ENCODE data around the gene ZFP36L1.
A peak's percentile ranks its signal among the peaks of the same experiment; 100 is the strongest.

ZFP36L1 gene

DNA sequence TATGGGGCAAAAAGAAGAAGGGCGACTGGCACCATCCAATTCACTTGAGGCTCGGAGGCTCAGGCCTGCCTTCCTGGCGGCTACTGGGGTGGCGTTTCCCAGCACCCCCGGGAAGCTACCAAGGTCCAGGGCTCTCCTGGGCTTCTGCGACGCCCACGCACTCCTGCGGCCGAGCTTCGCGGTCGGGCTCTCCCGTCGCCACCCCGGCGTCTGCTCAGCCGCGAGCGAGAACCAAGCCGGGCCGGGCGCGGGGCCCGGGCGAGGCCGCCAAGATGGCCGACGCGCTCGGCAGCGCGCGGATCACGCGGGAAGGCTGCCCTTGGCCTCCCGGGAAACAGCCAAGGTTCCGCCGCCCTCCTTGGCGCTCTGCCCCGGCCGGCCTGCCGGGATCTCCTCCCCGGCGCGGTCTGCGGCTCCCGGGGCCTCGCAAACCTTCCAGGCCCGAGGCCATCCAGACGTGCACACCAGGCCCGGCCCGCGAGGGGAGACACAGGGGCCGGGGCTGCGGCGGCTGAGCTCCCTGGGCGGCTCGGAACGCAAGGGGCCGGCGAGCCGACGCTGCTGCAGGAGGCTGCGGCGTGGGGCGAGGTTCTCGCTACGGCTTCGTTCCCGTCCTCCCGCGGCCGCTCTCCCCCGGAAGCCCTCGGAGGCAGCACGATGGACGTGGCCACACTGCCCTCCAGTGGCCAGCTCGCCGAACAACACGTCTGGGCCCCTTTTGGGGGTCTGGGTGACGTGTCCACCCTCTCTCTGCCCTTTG is 23.5 kb upstream of the ZFP36L1 start:
- DNase-seq (ENCODE audit: low spot score): peak; percentile 92

DNA sequence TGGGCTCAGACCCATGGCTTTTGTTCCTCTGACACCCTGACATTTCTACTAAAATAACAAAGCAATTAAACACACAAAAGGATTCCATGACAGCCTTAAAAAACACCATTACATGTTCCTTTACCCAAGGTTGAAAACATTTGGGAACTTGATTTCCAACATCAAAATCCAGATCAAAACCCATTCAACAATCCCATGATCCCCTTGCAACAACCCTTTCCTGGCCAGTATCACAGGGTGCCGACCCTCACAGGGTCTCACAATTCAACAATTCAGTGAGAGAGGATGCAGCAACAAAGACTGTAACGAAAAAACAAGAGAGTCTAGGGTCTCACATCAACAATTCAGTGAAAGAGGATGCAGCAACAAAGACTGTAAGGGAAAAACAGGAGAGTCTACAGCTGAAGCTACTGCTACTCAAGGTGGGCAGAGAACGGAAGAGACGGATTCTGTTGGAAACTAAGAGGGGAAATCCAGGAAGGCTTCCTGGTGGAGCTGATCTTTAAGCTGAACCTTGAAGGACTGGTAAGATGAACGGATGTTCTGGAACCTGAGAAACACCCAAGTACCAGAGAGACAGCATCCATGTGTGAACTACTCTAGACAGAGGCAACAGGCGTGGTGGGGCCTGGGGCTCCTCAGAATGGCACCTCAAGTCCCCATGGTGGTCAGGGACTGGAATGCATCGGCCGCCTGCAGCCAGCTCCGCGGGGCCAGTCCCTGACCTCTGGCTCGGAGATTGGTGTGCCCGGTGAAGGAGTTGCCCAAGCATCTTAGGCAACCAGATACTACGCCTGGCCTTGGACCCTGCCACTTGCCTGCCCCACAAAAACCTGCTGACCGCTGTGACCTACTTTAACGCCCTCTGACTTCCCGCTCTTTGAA is 22.7 kb upstream of the ZFP36L1 start:
- DNase-seq (ENCODE audit: low spot score): peak; percentile 36

DNA sequence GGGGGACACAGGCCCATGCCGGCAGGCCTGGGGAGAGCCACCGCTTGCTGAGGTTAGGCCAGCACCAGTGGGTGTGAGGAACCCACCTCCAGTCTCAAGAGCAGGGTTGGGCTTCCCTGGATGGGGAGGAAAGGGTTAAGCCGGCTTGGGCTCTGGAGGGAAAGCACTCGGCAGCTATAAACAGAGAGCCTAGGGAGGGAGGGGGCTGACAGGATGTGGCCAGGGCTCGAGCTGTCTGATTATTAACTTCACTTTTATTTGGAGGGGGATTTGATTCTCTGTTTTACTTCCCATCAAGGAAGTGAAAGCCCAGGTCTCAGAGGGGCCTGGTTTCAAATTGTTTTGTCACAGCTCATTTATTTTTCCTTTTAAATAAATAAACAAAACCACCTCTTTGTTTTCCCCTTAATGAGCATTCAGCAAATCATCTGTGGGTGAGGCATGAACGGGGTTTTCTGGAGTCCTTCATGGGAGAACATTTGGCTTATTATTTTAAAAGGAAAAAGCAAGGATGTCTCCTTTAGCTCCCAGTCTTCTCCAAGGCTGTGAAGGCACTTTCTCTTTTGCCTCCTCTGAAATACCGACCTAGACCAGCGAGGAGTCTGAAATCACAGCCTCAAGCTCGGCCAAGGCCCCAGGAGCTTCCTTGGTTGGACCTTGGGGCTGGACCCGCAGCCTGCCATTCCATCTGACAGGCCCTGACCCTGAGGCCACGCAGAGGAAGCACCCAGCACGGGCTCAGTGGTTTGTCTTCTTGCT is 21.9 kb upstream of the ZFP36L1 start:
- peak; percentile 80 for DNase-seq (ENCODE audit: low spot score)

DNA sequence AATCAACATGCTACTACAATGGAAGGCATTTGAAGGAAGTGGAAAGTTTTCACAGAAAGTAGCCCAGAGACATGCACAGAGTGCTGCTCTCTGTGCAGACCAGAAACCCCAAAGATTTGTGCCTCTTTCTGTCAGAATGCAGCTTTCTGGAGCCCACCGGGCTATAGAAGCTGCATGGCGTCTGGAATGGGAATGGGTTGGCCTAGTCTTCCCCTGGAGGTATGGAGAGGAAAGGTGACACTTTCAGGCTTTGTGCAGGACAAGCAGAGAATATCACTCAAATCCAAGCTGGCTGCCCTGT is 21.3 kb upstream of the ZFP36L1 start:
- no peak for DNase-seq (ENCODE audit: low spot score)

DNA sequence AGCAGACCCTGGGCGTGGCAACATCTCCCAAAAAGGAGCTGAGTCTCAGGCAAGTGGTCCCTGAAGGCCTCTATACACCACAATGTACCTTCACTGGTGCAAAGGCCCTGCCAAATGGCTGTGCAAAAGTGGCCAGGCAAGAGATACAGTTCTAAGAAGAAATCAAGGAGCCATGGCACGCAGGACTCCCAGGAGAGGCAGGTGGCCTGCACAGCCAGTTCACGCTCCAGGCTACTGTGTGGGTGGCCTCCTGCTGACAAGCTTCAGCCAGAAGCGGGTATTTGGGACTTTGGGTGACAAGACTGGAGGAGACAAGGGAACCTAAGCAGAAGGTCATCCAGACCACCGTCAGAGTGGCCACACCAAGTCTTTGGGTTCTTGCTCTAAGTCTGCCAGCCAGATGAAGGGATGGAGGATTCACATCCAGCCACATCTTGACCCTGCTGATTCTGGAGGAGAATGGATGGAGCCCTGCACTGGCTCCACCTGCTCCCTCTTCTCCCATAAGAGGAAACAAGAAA is 20.5 kb upstream of the ZFP36L1 start:
- DNase-seq (ENCODE audit: low spot score): no peak

DNA sequence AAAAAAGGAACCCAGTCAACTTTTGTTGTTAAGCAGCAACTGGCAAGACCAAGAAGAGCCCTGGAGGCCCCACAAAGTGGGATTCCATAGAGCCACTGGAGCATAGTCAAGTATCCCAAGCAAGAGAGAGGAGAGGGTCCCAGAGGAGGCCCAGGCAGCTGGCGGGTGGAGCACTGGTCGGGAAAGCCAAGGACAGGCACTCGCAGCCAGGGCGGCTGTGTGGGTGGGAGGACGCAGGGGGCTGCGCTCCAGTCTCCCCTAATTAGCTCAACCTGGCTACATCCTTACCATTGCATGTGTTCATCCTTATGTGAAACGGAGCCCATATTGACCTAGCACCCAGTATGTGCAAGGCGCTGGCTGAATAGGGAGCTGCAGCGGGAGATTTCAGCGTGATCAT is 18.3 kb upstream of the ZFP36L1 start:
- no peak for DNase-seq (ENCODE audit: low spot score)

DNA sequence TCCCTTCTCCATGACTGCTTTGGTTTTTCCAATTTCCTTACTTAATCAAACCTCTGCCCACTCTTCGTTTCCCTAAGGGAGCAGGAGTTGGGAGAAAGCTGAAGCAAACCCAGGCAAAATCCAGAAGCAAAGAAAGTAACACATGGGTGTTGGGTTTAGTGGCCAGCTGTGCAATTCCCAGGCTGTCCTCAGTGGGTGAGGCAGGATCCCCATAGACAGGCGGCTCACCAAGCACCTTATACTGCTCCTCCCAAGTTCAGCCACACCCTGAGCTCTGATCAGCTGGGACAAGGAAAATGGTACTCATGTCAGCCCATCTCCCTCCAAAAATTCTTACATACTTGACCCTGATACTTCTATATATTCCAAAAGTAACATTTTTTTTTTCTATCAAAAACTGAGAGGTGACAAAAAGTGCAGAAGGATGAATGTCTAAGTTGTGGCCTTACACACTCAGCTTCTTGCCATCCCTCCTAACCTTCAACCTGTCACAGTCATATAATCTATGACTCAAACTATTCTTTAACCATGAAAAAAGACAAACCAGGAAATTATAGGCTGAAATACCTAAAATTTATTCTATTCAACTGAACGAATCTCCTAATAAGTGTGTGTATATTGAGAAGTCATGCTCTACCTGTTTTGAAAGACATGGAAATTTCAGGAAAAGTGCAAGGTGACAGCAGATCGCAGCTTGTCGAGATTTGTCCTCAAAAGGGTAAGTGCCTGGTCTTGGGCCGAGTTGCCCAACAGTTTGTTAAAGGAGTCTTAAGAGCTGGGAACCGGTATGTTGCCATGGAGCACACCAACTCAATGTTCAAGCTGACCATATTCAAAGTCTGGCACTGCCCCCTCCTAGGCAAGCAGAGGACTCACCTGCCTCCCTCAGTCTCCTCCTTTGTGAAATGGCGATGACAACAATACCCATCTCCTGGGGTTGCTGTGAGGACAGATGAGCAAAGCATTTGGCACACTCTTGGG is 17.6 kb upstream of the ZFP36L1 start:
- no peak for DNase-seq (ENCODE audit: low spot score)

DNA sequence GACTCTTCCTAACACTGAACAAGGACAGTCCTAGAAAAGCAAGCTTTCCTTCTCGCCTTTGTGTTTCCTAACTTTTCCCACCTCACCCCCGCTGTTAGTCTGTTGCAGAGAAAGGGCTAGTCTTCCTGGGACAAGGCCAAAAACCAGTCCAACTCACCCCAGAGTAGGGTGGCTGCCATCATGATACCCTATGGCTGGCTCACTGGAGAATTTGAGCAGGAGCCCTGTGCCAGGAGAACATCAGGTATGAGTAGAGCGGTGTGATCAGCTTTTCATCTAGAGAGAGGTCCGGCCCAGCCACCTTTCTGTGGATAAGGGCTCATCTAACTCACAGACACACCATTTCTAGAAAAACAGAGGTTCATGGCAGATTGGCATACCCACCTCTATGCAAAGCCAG is 16.7 kb upstream of the ZFP36L1 start:
- no peak for DNase-seq (ENCODE audit: low spot score)

DNA sequence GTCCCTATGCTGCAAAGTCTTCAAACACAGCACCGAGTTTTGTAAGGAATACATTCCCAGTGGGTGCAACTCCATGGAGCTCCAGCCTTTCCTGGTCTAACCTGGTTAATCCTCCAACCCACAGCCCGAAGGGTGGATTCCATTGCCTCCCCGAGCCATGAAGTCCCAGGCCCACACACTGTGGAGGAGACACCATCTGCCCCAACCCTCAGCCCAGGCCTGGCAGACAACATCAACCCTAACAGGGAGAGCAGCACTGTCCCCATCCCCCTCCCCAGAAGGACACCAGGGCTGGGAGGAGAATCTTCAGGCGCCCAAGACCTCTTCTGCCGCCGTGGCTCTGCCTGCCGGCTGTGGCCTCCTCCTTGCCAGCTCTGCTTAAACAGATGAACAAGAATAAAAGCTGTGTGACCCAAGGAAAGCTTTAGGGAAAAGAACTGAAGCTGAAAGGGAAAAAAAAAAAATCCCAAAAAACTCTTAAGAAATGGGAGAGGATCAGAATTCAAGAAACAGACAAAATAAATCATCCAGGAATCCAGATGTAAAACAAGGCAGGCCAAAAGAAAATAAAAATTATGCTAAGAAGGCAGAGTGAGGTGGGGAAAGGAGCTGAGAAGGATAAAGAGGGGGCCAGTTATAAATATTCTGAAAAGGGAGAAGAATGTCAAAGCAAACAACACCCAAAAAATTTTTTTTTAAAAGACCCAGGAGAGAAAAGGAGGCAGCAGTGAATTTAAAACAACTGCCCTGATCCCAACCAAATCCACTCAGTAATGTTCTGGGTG is 16.0 kb upstream of the ZFP36L1 start:
- DNase-seq (ENCODE audit: low spot score): no peak

DNA sequence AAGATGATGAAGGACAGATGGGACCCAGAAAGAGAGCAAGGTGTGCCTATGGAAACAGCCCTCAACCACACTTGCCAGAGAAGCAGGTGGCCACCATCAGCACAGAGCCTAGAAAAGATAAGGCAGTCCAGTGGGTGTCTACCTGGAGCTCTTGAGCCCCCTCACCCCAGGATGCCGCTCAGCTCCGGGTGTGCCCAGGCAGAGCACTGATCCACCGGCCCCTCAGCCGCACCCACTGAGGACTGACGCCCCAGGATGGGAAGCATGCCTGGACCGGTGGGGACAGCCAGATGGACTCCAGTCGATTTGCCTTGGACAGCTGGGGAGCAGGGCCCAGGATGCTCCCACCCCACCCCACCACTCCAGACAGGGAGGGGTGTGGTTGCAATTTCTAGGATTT is 15.1 kb upstream of the ZFP36L1 start:
- DNase-seq (ENCODE audit: low spot score): no peak

DNA sequence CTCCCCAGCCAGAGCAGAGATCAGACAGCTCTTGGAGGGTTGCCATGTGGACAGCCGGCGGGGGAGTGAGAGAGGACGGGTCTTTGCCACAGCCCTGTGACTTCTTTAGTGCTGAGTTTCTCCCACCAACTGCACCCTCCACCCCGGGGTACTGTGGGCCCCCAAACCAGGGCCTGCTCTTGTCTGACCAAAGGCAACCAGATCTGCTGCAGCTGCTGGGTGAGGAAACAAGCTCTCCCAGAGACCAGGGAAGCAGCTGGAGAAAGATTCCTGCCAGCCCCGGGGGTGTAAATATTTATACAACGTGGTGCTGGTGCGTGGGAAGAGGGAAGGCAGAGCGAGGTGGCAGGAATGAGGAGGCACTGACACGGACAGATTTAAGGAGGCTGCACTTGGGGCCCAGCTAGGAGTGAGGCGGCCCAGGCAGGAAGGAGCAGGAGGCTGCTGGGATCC is 14.3 kb upstream of the ZFP36L1 start:
- peak; percentile 39 for DNase-seq (ENCODE audit: low spot score)

DNA sequence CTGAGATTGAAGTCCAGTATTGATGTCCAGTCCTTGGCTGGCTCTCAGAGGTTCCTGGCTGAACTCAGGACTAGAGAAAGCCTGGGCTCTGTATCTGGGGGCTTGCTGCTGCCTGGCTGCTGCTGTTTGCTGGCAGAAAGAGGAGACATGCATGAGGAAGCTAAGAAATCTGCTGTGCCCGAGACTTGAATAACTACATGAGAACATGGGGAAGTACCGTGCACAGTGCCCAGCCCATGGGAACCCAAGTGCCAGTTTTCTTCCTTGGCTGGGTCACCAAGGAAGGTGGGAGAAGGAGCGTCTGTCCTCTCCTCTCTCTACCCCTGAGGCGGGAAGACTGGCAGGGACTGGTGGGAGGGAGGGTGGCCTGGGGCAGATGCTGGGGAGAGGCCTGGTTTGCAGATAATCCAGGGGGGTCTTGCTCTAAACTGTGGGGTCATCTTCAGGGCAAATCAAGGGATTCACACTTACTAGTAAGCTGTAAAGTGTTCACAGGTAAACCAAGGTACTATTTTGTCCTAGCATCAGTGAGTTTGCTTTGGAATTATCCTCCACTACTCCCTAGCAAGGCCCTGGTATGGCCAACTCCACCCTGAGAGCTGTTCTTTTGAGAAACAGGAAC is 13.8 kb upstream of the ZFP36L1 start:
- DNase-seq (ENCODE audit: low spot score): no peak

DNA sequence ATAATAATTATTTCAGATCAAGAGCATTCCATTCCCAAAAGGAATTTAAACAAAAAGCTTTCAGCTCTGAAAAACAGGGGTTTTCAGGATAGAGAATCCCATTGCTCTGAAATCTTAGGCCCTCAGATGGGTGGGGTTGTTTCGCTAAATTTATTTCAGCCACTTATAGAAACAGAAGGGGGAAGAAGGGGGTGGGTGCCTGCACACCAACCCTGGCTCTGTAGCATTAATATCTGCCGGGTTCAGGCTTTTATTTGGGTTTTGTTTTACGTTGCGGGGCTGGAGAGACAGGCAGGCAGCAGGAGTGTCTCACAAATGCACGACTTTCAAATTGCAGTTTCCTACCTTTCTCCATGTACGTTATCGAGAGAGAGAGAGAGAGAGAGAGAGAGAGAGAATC is 12.5 kb upstream of the ZFP36L1 start:
- DNase-seq (ENCODE audit: low spot score): no peak

DNA sequence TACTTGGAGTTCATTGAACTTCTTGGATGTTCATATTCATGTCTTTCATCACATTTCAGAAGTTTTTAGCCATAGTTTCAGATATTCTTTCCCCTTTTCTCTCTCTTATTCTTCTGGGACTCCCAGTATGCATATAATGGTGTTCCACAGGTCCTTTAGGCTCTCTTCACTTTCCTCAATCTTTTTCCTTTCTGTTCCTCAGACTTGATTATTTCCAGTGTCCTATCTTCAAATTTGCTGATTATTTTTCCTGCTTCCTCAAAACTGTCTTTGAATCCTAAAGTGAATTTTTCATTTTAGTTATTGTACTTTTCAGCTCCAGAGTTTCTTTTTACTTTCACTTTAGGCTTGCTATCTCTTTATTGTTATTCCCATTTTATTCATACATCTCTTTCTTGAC is 8.8 kb upstream of the ZFP36L1 start:
- DNase-seq (ENCODE audit: low spot score): no peak

DNA sequence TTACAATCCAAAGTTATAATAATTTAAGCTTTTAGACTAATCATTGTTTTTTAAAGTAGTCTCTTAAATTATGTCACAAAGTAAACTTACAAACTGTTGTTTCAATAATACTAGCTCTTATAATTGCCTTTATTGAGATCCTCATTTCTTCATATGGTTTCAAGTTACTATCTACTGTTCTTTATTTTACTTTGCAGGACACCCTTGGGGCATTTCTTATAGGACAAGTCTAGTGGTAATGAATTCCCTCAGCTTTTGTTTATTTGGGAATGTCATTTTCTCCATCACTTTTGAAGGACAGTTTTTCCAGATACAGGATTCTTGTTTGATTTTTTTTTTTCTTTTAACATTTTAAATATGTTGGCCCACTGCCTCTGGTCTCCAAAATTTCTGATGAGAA is 8.1 kb upstream of the ZFP36L1 start:
- no peak for DNase-seq (ENCODE audit: low spot score)

DNA sequence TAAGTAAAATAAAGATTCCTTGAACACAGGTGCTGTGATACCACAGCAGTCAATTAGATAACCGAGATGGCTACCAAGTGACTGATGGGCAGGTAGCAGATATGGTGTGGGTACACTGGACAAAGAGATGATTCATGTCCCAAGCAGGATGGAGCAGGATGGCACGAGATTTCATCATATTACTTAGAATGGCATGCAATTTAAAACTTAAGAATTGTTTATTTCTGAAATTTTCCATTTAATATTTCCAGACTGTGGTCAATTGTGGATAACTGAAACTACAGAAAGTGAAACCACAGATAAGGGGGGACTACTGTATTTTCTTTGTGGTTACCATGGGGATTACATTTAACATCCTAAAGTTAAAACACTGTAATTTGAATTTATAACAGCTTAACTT is 7.5 kb upstream of the ZFP36L1 start:
- DNase-seq (ENCODE audit: low spot score): peak; percentile 88

DNA sequence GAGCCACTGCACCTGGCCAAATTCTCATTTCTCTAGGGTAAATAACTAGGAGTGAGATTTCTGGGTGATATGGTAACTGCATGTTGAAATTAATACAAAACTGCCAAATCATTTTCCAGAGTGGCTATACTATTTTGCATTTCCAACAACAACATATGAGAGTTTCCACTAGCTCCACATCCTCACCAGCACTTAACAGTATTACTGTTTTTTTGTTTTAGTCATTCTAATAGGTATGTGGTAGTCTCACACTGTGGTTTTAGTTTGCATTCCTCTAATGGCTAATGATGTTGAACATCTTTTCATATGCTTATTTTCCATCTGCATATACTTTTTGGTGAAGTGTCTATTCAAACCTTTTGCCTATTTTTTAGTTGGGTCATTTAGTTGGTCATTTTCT is 5.8 kb upstream of the ZFP36L1 start:
- DNase-seq (ENCODE audit: low spot score): no peak

DNA sequence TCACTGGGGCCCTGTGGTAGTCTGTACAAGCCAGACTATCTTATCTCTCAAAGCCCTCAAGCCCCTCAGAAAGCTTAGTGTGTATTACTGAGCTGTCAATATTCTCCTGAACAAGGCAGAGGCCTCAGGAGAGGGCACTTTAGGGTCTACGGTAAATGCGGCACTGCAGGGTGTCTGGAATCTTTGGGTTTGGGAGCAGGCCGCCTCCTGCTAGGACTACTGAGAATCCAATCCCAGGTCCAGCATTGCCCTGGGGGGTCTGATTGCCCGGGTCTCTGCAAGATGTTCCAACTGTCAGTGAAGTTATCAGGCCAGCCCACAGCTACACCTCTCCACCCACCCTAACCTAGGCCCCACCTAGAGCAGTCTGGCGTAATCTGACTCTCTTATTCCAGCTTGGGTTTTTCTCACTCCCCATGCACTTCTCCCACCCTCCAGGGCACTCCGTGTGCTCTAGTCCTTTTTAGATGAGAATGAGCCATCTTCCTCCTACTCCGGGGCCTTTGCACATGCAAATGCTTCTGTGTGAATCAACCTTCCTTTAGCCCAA is 4.3 kb upstream of the ZFP36L1 start:
- DNase-seq (ENCODE audit: low spot score): no peak

DNA sequence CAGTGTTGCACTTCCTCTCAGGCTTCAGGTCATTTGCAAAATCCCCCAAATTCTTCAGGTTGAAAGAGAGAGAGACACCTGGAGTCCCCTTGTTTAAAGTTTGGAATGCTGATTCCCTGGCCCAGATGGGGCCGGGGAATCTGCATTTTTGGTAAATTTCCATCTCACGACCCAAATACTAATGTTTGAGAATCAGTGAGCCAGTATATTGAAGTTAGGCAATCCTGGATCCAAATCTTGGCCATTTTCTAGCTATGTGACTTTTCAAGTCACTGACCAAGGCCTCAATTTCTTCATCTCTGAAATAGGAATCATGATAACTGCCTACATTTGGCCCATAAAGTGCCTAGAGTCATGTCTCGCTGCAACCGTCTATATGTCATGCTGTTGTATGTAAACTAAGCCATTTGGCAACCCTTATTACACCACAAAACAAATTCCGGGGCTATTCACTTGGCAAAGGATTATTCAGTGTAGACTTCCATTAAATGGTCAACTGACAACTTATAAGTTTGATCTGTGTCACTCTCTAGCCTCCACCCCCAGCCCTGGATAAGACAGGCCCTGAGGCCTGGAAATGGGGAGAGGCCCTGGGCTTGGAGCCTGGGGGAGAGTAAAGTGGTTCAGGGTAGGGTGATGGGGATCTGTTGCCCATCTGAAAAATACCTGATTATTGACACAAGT is 3.7 kb upstream of the ZFP36L1 start:
- no peak for DNase-seq (ENCODE audit: low spot score)

Data from SW480 (cell line).